Hematopoietic multipotent progenitor cell treated with erythropoietin and hydrocortisone succinate and interleukin-3 and kit ligand, for 17 days (in vitro differentiated cells): ENCODE results near the gene DNAH8.
"Not testable (repeated sequence)": the region's sequence is repeated elsewhere in the genome, so short reads cannot be mapped to it uniquely, and the experiment has no call there.

ENCODE experiments used
- DNase-seq: peaks from one replicate; pipeline ENCODE4 v3.0.0-alpha.2; 2015; ENCODE audit warnings: low spot score

Gene DNAH8

GRCh38 chr6:38749473-38749872 is 34.4 kb downstream of the DNAH8 start:
- no peak for DNase-seq

DNA sequence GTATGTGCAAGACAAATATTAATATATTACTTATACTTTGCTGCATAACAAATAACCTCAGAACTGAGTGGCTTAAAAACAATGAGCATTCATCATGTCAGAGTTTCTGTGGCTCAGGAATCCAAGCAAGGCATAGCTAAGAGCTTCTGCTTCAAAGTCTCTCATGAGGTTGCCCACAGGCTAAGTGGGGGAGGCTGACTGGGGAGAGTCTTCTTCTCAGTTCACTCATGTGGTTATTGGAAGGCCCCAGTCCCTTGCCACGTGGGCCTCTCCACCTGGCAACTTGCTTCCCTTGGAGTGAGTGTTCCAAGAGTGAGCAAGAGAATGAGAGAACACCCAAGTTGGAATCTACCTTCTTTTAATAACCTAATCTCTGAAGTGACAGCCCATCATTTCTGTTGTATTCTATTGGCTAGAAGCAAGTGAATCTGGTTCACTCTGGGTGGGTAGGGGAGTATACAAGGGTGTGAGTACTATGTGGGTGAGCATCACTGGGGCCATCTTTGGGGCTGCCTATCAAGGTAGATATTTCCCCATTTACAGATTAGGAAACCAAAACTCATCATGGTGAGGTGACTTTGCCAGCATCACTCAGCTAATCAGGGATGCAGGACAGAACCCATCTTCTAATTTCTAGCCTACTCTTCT is 36.0 kb downstream of the DNAH8 start:
- DNase-seq: no peak

DNA sequence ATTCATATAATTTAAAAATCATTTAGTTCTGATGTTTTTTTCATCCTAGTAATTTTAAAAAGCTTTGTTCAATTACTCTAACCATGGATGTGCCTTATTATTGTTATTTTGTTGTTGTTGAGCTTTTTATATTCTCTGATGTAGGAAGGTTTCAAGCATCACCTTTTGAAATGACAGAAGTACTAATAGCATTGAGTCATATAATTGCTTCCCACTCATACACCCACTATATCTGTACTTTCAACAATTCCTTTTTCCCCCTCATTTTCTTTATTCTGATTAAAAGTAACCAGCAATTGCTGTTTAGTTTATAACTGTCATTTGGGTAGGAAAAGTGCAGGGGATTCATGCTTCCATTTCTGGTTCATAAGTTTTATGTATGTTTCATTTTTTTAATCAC is 38.6 kb downstream of the DNAH8 start:
- no peak for DNase-seq

GRCh38 chr6:38755207-38755606 is 40.1 kb downstream of the DNAH8 start:
- DNase-seq: no peak

DNA sequence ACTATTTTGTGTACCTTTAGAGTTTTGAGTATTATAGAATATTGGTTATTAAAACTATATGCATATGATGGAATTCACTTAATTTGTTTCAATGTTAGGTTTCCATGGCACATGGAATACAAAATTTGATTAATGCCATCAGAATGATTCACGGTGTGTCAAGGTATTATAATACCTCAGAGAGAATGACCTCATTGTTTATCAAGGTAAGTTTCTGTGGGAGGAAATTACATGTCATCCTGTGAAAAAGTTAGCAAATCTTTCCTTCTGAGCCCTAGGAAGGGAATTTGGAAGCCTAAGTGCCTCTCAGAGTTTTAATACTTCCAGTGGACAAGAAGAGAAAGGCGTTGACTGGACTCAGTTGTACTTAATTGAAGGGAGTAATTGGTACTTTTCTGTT is 40.8 kb downstream of the DNAH8 start:
- DNase-seq: no peak

GRCh38 chr6:38760097-38760496 is 45.0 kb downstream of the DNAH8 start:
- DNase-seq: no peak

DNA sequence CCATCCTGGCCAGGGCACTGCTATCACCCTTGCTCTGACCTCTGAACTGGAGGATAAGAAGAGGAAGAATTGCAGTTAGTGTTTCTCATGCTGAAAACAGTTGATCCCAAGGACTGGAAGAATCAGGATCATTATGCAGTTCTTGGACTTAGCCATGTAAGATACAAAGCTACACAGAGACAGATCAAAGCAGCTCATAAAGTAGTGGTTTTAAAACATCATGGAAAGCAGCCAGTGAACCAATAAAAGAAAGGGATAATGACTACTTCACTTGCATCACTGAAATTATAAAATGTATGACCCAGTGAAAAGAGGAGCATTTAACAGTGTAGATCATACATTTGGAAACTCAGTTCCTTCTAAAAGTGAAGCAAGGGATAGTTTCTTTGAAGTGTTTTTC is 47.7 kb downstream of the DNAH8 start:
- no peak for DNase-seq

DNA sequence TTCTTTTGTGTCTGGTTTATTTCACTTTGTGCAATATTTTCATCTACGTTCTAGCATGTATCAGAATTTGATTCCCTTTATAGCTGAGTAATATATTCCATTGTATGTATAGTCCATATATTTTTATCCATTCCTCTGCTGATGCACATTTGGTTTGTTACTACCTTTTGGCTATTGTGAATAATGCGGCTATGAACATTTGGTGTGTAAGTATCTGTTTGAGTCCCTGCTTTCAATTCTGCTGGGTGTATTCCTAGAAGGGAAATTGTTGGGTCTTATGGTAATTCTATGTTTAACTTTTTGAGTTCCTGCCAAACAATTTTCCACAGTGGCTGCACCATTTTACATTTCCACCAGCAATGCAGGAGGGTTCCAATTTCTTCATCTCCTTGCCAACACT is 52.4 kb downstream of the DNAH8 start:
- no peak for DNase-seq

GRCh38 chr6:38773338-38773737 is 58.2 kb downstream of the DNAH8 start:
- DNase-seq: no peak

GRCh38 chr6:38774929-38775707 is 60.0 kb downstream of the DNAH8 start:
- no peak for DNase-seq

DNA sequence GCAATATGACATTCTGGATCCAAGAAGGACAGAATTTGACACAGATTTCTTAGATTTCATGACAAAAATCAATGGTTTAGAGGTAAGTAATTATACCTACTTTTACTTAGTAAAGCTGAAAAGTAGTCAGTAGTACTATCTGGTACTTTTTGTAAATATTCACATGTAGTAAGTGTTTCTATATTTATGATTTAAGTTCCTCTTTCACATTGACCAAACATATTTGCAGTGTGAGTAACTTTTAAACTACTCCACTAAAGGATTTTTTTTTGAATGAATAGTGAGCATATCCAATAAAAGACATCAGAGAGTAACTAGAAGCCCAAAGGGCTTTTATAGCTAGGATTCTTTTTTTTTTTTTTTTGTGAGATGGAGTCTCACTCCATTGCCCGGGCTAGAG is 60.8 kb downstream of the DNAH8 start:
- no peak for DNase-seq

- DNase-seq: no peak
Measured at GRCh38 chr6:38776515-38776914, 61.4 kb downstream of the DNAH8 start.

DNA sequence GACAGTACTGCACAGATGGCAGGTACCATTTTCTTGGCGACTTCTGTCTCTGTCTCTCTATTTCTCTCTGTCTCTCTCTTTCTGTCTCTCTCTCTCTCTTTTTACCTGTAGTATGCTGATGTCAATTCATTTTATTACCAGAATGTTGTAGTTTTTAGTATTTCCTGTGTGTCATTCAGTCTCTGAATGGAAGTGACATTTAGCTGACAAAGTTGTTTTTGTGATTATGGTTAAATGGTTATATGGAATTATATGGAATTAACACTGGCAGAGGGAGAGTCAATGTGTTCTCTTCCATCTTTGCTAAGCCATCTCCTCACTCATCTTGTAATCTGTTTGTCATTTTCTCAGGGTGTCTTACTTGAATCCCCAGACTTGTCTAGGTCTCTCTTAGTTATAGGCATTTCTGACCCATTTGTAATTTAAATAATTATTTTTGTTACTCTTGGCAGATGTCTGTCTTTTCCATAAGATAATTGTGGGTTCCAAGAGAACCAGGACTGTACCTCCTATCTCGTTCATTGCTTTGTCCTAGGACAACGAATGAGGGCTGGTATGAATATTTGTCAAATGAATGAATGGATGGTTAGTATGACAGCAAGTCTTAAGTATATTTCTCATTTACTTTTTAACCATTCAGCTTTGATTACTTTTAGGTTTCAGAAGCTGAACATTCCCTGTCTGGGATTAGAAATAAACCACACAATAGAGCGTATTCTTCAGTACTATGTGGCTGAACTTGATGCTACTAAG is 64.4 kb downstream of the DNAH8 start:
- no peak for DNase-seq

DNA sequence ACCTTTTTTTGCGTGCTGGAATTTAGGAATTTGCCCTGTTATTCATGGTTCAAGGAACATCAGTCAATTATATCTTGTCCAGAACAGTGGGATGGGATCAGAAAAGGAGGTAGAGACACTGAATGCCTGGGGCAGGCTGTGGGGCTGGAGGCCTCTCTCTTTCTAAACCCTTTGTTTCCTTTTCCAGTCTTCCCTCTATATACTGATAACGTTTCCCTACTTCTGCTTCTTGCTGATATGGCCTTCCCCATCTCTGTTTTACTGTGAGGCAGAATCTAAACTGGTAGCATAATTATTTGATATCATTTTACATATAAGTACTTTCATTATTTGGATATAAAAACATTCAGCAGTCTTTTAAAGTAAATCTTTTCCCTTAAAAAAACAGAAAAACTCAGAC is 67.5 kb downstream of the DNAH8 start:
- DNase-seq: no peak

DNA sequence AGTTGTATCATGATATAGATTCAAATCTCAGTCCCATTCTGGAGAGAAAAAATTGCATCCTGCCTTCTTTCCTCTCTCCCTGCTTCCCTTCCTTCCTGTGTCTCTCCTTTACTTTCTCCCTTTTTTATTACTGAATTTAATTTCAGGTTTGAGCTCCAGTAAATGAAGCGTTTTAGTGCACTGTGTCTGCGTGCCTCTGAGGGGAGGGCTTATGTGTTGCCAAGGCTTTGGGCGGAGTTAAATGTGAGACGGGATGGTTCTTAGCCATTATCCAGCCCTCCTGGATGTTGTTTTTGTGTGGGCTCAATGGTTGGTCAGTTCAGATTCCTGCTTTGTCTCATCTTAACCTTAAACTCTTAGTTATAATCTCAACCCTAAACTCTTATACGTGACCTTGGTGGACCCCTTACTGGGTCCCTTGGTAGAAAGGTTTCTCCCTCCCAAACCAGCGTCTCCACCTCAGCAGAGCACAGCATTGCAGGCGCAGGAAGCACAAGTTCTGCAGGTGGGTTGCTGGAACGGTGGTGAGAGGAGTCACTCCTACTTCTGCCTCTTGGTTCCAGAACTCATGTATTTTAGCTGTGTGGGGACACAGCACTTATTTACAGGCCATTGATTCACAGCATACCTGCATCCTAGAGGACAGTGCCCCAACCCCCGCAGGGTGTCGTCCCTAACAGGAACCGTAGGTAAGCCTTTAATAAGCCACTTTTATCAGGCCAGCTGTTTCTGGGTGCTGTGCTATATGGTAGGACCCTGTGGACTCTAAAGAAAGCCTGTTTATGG is 68.5 kb downstream of the DNAH8 start:
- no peak for DNase-seq

DNA sequence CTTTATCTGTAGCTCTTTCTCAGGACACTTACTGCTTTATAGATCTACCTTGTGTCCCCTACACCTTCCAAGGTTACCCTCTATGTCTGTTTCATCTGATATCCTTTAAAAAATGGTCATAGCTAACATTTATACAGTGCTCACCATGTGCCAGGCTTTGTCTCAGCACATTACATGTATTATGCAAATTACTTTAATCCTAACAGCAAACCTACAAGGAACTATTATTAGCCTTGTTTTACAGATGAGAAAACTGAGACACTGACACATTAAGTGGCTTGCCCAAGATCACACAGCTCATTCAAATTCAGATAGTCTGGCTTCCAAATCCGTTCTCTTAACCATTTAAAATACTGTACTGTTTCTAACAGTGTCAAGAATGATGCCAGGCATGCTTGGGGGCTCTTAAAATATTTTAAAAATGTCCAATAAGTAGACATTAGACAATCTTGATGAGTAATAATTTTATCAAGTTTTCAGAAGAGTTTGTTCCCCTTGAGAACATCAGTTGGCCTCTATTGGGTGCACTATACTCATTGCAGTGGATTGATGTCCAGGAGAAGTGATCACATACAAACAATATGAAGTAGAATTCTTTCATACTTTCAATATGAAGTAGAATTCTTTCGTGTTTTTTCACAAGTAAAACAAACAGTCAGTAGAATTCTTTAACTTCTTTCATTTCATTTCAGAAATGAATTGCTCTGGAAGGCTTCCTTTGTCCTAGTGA is 69.6 kb downstream of the DNAH8 start:
- DNase-seq: no peak

- no peak for DNase-seq
Measured at GRCh38 chr6:38786486-38786885, 71.4 kb downstream of the DNAH8 start.

DNA sequence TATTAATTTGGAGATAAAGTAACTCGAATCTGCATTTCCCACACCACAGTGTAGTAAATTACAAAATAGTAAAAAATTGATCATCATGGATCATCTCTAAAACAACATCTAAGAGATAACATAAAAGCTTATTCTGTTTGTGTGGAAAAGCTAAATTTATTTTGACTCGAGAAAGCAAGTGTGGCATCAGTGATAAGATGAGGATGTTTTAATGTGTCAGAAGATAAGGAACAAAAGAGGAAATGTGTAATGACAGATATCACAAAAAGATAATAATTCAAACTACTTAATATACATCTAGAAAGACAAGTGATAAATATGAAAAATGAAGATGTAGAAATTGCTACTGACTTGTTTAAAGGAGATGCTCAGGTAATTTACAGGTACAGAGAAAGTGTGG is 74.1 kb downstream of the DNAH8 start:
- no peak for DNase-seq

DNA sequence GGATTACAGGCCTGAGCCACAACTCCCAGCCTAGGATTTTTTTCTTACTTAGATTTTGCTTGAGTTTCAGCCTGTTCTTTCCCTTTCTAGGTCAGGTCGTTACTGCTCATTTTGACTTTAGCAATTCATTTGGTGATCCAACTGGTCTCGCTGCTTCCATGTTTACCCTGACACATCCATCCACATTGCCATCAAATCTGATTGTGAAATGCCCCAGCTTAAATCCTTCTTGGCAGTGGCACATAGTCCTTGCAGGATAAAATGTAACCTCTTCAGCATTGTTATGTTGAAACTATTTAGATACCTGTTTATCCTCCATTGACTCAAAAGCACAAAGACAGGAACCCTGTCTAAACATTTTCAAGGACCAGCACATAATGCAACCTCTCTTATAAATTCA is 77.2 kb downstream of the DNAH8 start:
- DNase-seq: no peak

DNA sequence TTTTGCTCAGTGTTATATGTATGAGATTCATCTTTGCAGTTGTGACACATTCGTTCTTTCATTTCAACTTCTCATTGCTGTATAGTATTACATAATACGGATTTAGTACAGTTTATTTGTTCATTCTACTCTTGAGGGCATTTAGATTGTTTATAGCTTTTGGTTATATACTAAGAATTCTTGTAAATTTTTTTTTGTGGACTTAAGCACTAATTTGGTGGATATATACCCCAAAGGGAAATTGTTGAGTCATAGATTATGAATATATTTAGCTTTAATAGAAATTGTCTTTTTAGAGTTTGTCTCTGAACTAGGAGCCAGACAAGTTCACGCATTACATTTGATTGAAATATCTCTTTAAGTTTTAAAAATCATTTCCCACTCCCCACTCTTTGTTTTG is 79.6 kb downstream of the DNAH8 start:
- DNase-seq: no peak

- DNase-seq: no peak
Measured at GRCh38 chr6:38796006-38796405, 80.9 kb downstream of the DNAH8 start.

- not testable (repeated sequence) for DNase-seq
Measured at GRCh38 chr6:38796437-38796836, 81.3 kb downstream of the DNAH8 start.
